H9 (cell line): ENCODE results near the gene EGLN3. TPM values are rescaled to one million over a fixed set of nuclear protein-coding genes. Genes with fewer than 3 reads are reported as not detected.

Source experiments
- DNase-seq: peaks from one replicate; pipeline ENCODE4 v3.0.0-alpha.2; 2017
- H2AFZ ChIP-seq: one replicate; pipeline ENCODE4 v1.6.1; 2013; ENCODE audit warnings: mild to moderate bottlenecking, low read length, control low read depth, moderate library complexity
- H2AK5ac ChIP-seq: 2 replicates; pipeline ENCODE4 v1.6.1; 2013; ENCODE audit warnings: low read length, control low read depth, mixed read lengths; ENCODE audit not compliant: insufficient read length
- H2BK120ac ChIP-seq: one replicate; pipeline ENCODE4 v1.6.1; 2013; ENCODE audit warnings: low read depth, mild to moderate bottlenecking, low read length, control low read depth, inconsistent platforms; ENCODE audit not compliant: poor library complexity, severe bottlenecking
- H2BK12ac ChIP-seq: 2 replicates; pipeline ENCODE4 v1.6.1; 2013; ENCODE audit warnings: low read length, control low read depth, mixed read lengths, low read depth; ENCODE audit not compliant: insufficient read length
- H2BK15ac ChIP-seq: 2 replicates; pipeline ENCODE4 v1.6.1; 2013; ENCODE audit warnings: low read depth, low read length, control low read depth
- H2BK20ac ChIP-seq: one replicate; pipeline ENCODE4 v1.6.1; 2013; ENCODE audit warnings: low read depth, mild to moderate bottlenecking, low read length, control low read depth, inconsistent platforms; ENCODE audit not compliant: poor library complexity, severe bottlenecking
- H2BK5ac ChIP-seq: 2 replicates; pipeline ENCODE4 v1.6.1; 2013; ENCODE audit warnings: low read length, control low read depth, mixed read lengths; ENCODE audit not compliant: insufficient read length
- H3K14ac ChIP-seq: 2 replicates; pipeline ENCODE4 v1.6.1; 2013; ENCODE audit warnings: low read length, control low read depth; ENCODE audit not compliant: insufficient read depth
- H3K18ac ChIP-seq: 2 replicates; pipeline ENCODE4 v1.6.1; 2013; ENCODE audit warnings: low read depth, mild to moderate bottlenecking, mixed read lengths, low read length, control low read depth; ENCODE audit not compliant: insufficient read length
- H3K23ac ChIP-seq: 2 replicates; pipeline ENCODE4 v1.6.1; 2013; ENCODE audit warnings: low read length, control low read depth, mixed read lengths, low read depth; ENCODE audit not compliant: insufficient read length
- H3K23me2 ChIP-seq: 2 replicates; pipeline ENCODE4 v1.6.1; 2013; ENCODE audit warnings: low read depth, mild to moderate bottlenecking, mixed read lengths, low read length, control low read depth; ENCODE audit not compliant: insufficient read length, poor library complexity, severe bottlenecking
- H3K27ac ChIP-seq: 2 replicates; pipeline ENCODE4 v1.5.1; 2013; ENCODE audit warnings: low read length, control low read depth, mixed read lengths, low read depth; ENCODE audit not compliant: insufficient read length
- H3K27me3 ChIP-seq: 2 replicates; pipeline ENCODE4 v1.6.1; 2013; ENCODE audit warnings: low read length, control low read depth, inconsistent platforms; ENCODE audit not compliant: insufficient read depth
- H3K4ac ChIP-seq: 2 replicates; pipeline ENCODE4 v1.6.1; 2013; ENCODE audit warnings: low read depth, mild to moderate bottlenecking, control low read depth, inconsistent platforms, low read length, moderate library complexity
- H3K4me1 ChIP-seq: 2 replicates; pipeline ENCODE4 v1.6.1; 2013; ENCODE audit warnings: low read length, control low read depth, inconsistent platforms; ENCODE audit not compliant: insufficient read depth
- H3K4me2 ChIP-seq: 2 replicates; pipeline ENCODE4 v1.6.1; 2013; ENCODE audit warnings: low read length, control low read depth, mixed read lengths; ENCODE audit not compliant: insufficient read length, insufficient read depth
- H3K56ac ChIP-seq: 2 replicates; pipeline ENCODE4 v1.6.1; 2013; ENCODE audit warnings: low read depth, mild to moderate bottlenecking, mixed read lengths, low read length, control low read depth; ENCODE audit not compliant: insufficient read length
- H3K79me1 ChIP-seq: 2 replicates; pipeline ENCODE4 v1.6.1; 2013; ENCODE audit warnings: low read depth, mild to moderate bottlenecking, moderate library complexity, low read length, control low read depth, inconsistent platforms; ENCODE audit not compliant: insufficient read depth, poor library complexity, severe bottlenecking
- H3K79me2 ChIP-seq: 2 replicates; pipeline ENCODE4 v1.6.1; 2013; ENCODE audit warnings: low read length, control low read depth, inconsistent platforms; ENCODE audit not compliant: insufficient read depth
- H3K9ac ChIP-seq: 2 replicates; pipeline ENCODE4 v1.6.1; 2013; ENCODE audit warnings: low read length, control low read depth, mixed read lengths; ENCODE audit not compliant: insufficient read length; ENCODE audit errors: extremely low read depth
- H3K9me3 ChIP-seq: one replicate; pipeline ENCODE4 v1.6.1; 2013; ENCODE audit warnings: low read depth, low read length, inconsistent platforms; ENCODE audit not compliant: control insufficient read depth
- H3T11ph ChIP-seq: one replicate; pipeline ENCODE4 v1.6.1; 2013; ENCODE audit warnings: mild to moderate bottlenecking, low read length, control low read depth, inconsistent platforms
- H4K20me1 ChIP-seq: one replicate; pipeline ENCODE4 v1.6.1; 2013; ENCODE audit not compliant: control insufficient read depth, insufficient read length, insufficient read depth
- H4K5ac ChIP-seq: 2 replicates; pipeline ENCODE4 v1.6.1; 2013; ENCODE audit warnings: low read depth, mild to moderate bottlenecking, mixed read lengths, low read length, control low read depth; ENCODE audit not compliant: insufficient read length
- H4K8ac ChIP-seq: replicated peaks from 2 replicates; pipeline ENCODE4 v1.6.1; 2013; ENCODE audit warnings: low read length, control low read depth, mixed read lengths, low read depth; ENCODE audit not compliant: insufficient read length
- H4K91ac ChIP-seq: 2 replicates; pipeline ENCODE4 v1.6.1; 2013; ENCODE audit warnings: low read depth, mild to moderate bottlenecking, moderate library complexity, mixed read lengths, low read length, control low read depth; ENCODE audit not compliant: insufficient read length
- H3K27ac Mint-ChIP-seq, 3 experiments: 2 replicates in 2 of 3; 3 replicates in 1 of 3; pipeline ENCODE4 v1.8.0; 2020 to 2021; ENCODE audit warnings: mixed read lengths in 3 of 3, mild to moderate bottlenecking in 1 of 3, moderate library complexity in 1 of 3
- H3K27me3 Mint-ChIP-seq: 2 replicates; pipeline ENCODE4 v1.8.0; 2021; ENCODE audit warnings: low read depth, mild to moderate bottlenecking, moderate library complexity, mixed read lengths
- H3K36me3 Mint-ChIP-seq, 3 experiments: 2 replicates in 2 of 3; 3 replicates in 1 of 3; pipeline ENCODE4 v1.8.0; 2020 to 2021; ENCODE audit warnings: low read depth in 3 of 3, mixed read lengths in 3 of 3; ENCODE audit not compliant: insufficient read depth in 1 of 3
- H3K4me1 Mint-ChIP-seq, 2 experiments: 2 replicates each; pipeline ENCODE4 v1.8.0; 2020; ENCODE audit warnings: mixed read lengths in 2 of 2
- H3K4me3 Mint-ChIP-seq, 2 experiments: 2 replicates in 1 of 2; 3 replicates in 1 of 2; pipeline ENCODE4 v1.8.0; 2020 to 2021; ENCODE audit warnings: mild to moderate bottlenecking in 2 of 2, mixed read lengths in 2 of 2, moderate library complexity in 1 of 2
- H3K9me3 Mint-ChIP-seq, 2 experiments: 2 replicates in 1 of 2; 3 replicates in 1 of 2; pipeline ENCODE4 v1.8.0; 2020; ENCODE audit warnings: mild to moderate bottlenecking in 2 of 2, mixed read lengths in 2 of 2, moderate library complexity in 1 of 2
- WGBS: extraction: QIAGEN DNeasy Blood & Tissue Kit; methylation state at CpG from one replicate; pipeline ENCODE4 v1.1.7; 2013; ENCODE audit warnings: missing lambda C conversion rate, low lambda C conversion rate, mixed read lengths; ENCODE audit not compliant: insufficient read length; ENCODE audit errors: extremely low coverage; 5-methylcytosine and 5-hydroxymethylcytosine counted together
- total RNA-seq: library from RNA; stranded (reverse); gene quantifications from 2 replicates; pipeline ENCODE4 v1.2.1, GENCODE V29; 2021
- TF ChIP-seq, protein P1 (sequence below): fragments of 200-600 bp; sonication (generic); conservative IDR thresholded peaks from 3 replicates; pipeline ENCODE4 v1.8.0; 2021; ENCODE audit warnings: antibody characterized with exemption, mild to moderate bottlenecking

The EGLN3 gene
- total RNA-seq, 1 experiment from 2014 or later = 19.8 TPM

DNA sequence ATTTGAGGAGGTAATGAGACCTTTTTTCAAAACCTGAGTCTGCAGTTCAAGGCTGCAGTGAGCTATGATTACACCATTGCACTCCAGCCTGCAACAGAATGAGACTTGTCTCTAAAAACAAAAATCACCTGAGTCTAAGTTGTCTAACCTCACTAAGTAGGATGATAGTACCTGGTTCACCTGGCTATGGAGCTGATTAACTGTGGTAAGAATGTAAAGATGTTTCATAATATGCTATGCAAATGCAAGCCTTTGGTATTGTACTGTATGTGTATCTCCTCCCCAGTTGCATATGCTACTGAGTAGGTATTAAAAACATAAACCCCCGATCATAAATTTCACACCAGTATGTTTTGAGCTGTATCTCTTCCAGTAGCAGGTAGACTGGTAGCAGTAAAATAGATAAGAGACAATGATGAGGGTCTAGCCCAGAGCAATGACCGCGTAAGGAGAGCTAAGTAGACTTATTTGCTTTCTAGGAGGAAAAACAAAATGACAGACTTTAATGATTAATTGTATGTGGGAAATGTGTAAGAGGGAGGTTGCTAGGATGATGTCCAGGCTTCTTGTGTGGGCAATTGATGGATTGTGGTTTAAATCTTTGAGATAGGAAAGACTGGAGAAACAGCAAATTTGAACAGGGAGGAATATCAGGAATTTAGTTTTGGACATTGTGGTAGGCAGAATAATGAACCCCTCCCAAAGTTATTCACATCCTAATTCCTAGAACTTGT lies 41.6 kb upstream of the EGLN3 start:
- Histone ChIP-seq H3K27me3 (no peaks in the 10 kb centered on the region), H3K23ac (no peak overlapping the region), H3K79me1 (no peaks in the 10 kb centered on the region), H3K9ac (no peak overlapping the region), H3K9me3 (no peaks in the 10 kb centered on the region), H2AK5ac (no peak overlapping the region), H3K23me2 (no peaks in the 10 kb centered on the region), H4K20me1 (no peaks in the 10 kb centered on the region), H3K27ac (no peak overlapping the region), H2AFZ (no peak overlapping the region), H3K56ac (no peak overlapping the region), H3T11ph (no peak overlapping the region), H3K4me2 (no peak overlapping the region), H3K18ac (no peak overlapping the region), H2BK15ac (no peak overlapping the region), H2BK12ac (no peak overlapping the region), H2BK5ac (no peak overlapping the region), H4K91ac (no peak overlapping the region), H4K5ac (no peak overlapping the region), H2BK20ac (no peak overlapping the region), H3K79me2 (no peaks in the 10 kb centered on the region), H3K4me1 (no peaks in the 10 kb centered on the region), H3K4ac (no peak overlapping the region), H3K14ac (no peak overlapping the region), H4K8ac (no peak overlapping the region), H2BK120ac (no peak overlapping the region)
- Mint-ChIP-seq H3K36me3 (no peaks in the 10 kb centered on the region), H3K9me3 (no peaks in the 10 kb centered on the region), H3K27me3 (peaks cover 2% of the 10 kb centered on the region; the same call in 1 of the 2 replicates), H3K4me1 (no peaks in the 10 kb centered on the region; a peak in 1 of 4 replicates), H3K4me3 (no peak overlapping the region), H3K27ac (no peak overlapping the region)
- WGBS = no CpG with 5 or more reads among the region's 3 CpGs
- TF ChIP-seq, protein P1, sequence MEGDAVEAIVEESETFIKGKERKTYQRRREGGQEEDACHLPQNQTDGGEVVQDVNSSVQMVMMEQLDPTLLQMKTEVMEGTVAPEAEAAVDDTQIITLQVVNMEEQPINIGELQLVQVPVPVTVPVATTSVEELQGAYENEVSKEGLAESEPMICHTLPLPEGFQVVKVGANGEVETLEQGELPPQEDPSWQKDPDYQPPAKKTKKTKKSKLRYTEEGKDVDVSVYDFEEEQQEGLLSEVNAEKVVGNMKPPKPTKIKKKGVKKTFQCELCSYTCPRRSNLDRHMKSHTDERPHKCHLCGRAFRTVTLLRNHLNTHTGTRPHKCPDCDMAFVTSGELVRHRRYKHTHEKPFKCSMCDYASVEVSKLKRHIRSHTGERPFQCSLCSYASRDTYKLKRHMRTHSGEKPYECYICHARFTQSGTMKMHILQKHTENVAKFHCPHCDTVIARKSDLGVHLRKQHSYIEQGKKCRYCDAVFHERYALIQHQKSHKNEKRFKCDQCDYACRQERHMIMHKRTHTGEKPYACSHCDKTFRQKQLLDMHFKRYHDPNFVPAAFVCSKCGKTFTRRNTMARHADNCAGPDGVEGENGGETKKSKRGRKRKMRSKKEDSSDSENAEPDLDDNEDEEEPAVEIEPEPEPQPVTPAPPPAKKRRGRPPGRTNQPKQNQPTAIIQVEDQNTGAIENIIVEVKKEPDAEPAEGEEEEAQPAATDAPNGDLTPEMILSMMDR = no peak
- DNase-seq = no peak
